Left hindlimb (tissue), 1 donor: ENCODE measurements around the gene PRDM16.

Source experiments
- DNase-seq: peaks from one replicate; pipeline ENCODE4 v3.0.0-alpha.2; 2018

The PRDM16 gene

GRCh38 chr1:3056641-3057040, 12.4 kb upstream of the PRDM16 start:
- DNase-seq, result no peak

- DNase-seq, result no peak
These were observed 10.6 kb upstream of the PRDM16 start for GRCh38 chr1:3058263-3059030.

- peak; percentile 29 for DNase-seq
These were observed 8.9 kb upstream of the PRDM16 start for GRCh38 chr1:3060127-3060526.

- DNase-seq, result peak; percentile 23
These were observed 8.1 kb upstream of the PRDM16 start for GRCh38 chr1:3060601-3061551.

GRCh38 chr1:3061566-3061965, 7.4 kb upstream of the PRDM16 start:
- DNase-seq, result peak; percentile 28

GRCh38 chr1:3061981-3062615, 6.9 kb upstream of the PRDM16 start:
- no peak for DNase-seq

GRCh38 chr1:3062616-3063378, 6.2 kb upstream of the PRDM16 start:
- peak; percentile 31 for DNase-seq

GRCh38 chr1:3063379-3064295, 5.4 kb upstream of the PRDM16 start:
- peak; percentile 23 for DNase-seq

- DNase-seq, result peak; percentile 21
These were observed 4.6 kb upstream of the PRDM16 start for GRCh38 chr1:3064296-3064850.

- DNase-seq, result peak; percentile 17
These were observed 4.1 kb upstream of the PRDM16 start for GRCh38 chr1:3064901-3065300.

GRCh38 chr1:3065396-3065795, 3.6 kb upstream of the PRDM16 start:
- DNase-seq, result peak; percentile 16

- DNase-seq, result no peak
These were observed 3.2 kb upstream of the PRDM16 start for GRCh38 chr1:3065797-3066196.

- DNase-seq, result peak; percentile 52
These were observed 2.7 kb upstream of the PRDM16 start for GRCh38 chr1:3066250-3066711.

- peak; percentile 29 for DNase-seq
These were observed 2.2 kb upstream of the PRDM16 start for GRCh38 chr1:3066826-3067225.

GRCh38 chr1:3067301-3067670, 1.7 kb upstream of the PRDM16 start:
- DNase-seq, result peak; percentile 33

- DNase-seq, result peak; percentile 32
These were observed 1.1 kb upstream of the PRDM16 start for GRCh38 chr1:3067671-3068563.

GRCh38 chr1:3069491-3070308, 697 bp downstream of the PRDM16 start:
- peak; percentile 84 for DNase-seq

- peak; percentile 38 for DNase-seq
These were observed 1.3 kb downstream of the PRDM16 start for GRCh38 chr1:3070309-3070643.
